Activated CD4-positive, alpha-beta T cell treated with anti-CD3 and anti-CD28 coated beads for 48 hours (primary cell): ENCODE data around the gene CORO2B.

Source experiments
- DNase-seq: peaks from one replicate; pipeline ENCODE4 v3.0.0-alpha.2; 2020

CORO2B gene

GRCh38 chr15:68578980-68579935, at the start of gene CORO2B:
CORO2B (plus strand) TSS chr15:68578993; CDS start chr15:68579263, 270 bp downstream.
- DNase-seq = peak; percentile 19

- DNase-seq = no peak
These were observed 47.2 kb upstream of the CORO2B start for GRCh38 chr15:68531387-68532179.

GRCh38 chr15:68536331-68537095, 42.3 kb upstream of the CORO2B start:
- DNase-seq = no peak

GRCh38 chr15:68537097-68537496, 41.7 kb upstream of the CORO2B start:
- no peak for DNase-seq

GRCh38 chr15:68537506-68537905, 41.3 kb upstream of the CORO2B start:
- DNase-seq = no peak

GRCh38 chr15:68538311-68538710, 40.5 kb upstream of the CORO2B start:
- DNase-seq = no peak

GRCh38 chr15:68541743-68542142, 37.0 kb upstream of the CORO2B start:
- no peak for DNase-seq

GRCh38 chr15:68542348-68542747, 36.4 kb upstream of the CORO2B start:
- no peak for DNase-seq

- no peak for DNase-seq
These were observed 36.0 kb upstream of the CORO2B start for GRCh38 chr15:68542771-68543164.

GRCh38 chr15:68543165-68544008, 35.4 kb upstream of the CORO2B start:
- no peak for DNase-seq

- no peak for DNase-seq
These were observed 32.5 kb upstream of the CORO2B start for GRCh38 chr15:68546318-68546717.

GRCh38 chr15:68548364-68548763, 30.4 kb upstream of the CORO2B start:
- DNase-seq = no peak

GRCh38 chr15:68550004-68550403, 28.8 kb upstream of the CORO2B start:
- no peak for DNase-seq

GRCh38 chr15:68550498-68551295, 28.1 kb upstream of the CORO2B start:
- DNase-seq = peak; percentile 87

- DNase-seq = no peak
These were observed 27.5 kb upstream of the CORO2B start for GRCh38 chr15:68551296-68551635.

- DNase-seq = no peak
These were observed 26.4 kb upstream of the CORO2B start for GRCh38 chr15:68552344-68552743.

- DNase-seq = no peak
These were observed 26.0 kb upstream of the CORO2B start for GRCh38 chr15:68552773-68553172.

GRCh38 chr15:68553314-68553993, 25.3 kb upstream of the CORO2B start:
- DNase-seq = no peak

- peak; percentile 83 for DNase-seq
These were observed 24.6 kb upstream of the CORO2B start for GRCh38 chr15:68553994-68554720.
